ENCODE data around the gene MAP1S.

MAP1S gene

DNA sequence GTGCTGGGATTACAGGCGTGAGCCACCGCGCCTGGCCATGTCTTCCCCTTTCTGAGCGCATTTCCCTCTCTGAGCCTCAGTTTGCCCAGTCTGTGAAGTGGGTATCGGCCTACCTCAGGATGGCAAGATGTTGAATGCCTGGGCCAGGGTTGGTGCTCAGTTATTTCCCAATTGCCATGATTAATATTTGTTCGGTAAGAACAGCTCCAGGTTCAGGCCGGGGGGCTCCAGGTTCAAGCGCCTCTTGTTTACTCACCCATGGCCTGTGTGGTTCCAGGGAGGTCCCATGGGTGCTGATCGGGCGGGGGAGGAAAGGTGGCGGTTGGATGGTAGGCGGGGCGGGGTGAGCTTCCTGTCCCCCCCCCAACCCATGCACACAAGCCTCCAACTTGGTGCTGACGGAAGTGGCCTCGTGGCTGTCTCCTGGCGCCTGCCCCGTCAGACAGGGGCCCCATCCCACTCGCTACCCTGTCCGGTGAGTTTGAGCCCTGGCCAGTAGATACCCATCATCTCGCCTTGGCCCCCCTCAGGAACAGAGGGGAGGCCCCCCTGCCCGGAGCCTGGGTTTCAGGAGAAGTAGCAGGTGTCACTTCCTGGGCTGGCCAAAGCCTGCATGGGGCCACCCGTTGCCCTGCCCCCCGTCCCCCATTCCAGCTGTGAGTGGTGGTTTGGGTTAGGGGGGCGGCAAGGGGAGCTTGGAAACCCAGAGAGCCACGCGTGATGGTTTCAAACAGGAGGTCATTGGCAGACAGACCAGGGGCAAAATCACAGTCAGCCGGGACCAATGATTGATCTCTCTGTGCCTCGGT lies 32.0 kb downstream of the MAP1S start, which contains the start of gene FCHO1:
TSS of gene FCHO1 (plus strand) at position 375 of the 809 bp plus-strand sequence. CDS start 3,688 bp downstream, outside the sequence.
- H3K9me2 ChIP-seq (replicated peaks; ENCODE audit: control insufficient read depth, low read length), result no peaks in the 10 kb centered on the region
- H3F3A ChIP-seq (ENCODE audit: control insufficient read depth, insufficient read depth), result peaks cover 37% of the 10 kb centered on the region
- H3K4me1 ChIP-seq (ENCODE audit: control insufficient read depth, low read length), result peaks cover 86% of the 10 kb centered on the region
- H3K79me2 ChIP-seq (ENCODE audit: control insufficient read depth, low read length), result peaks cover 61% of the 10 kb centered on the region
- H3K9me3 ChIP-seq (ENCODE audit: control insufficient read depth, insufficient read depth, low read length), result no peaks in the 10 kb centered on the region
- peak within 1 kb of the TSS; percentile 94 for H3K4me2 ChIP-seq (ENCODE audit: low read length)
- peaks cover 37% of the 10 kb centered on the region for H3K36me3 ChIP-seq (ENCODE audit: control insufficient read depth, low read length)
- no peaks in the 10 kb centered on the region for H3K27me3 ChIP-seq (ENCODE audit: control insufficient read depth, low read length)
- H4K20me1 ChIP-seq (ENCODE audit: control insufficient read depth, insufficient read depth, low read depth, low read length), result 0 out of 2 replicates have a peak, but pooled peaks cover 7% of the 10 kb centered on the region
- TF ChIP-seq EZH2phosphoT487 (IDR thresholded peaks at IDR 0.05; ENCODE audit: borderline replicate concordance, low read length), result no peak
- TF ChIP-seq, protein P1, sequence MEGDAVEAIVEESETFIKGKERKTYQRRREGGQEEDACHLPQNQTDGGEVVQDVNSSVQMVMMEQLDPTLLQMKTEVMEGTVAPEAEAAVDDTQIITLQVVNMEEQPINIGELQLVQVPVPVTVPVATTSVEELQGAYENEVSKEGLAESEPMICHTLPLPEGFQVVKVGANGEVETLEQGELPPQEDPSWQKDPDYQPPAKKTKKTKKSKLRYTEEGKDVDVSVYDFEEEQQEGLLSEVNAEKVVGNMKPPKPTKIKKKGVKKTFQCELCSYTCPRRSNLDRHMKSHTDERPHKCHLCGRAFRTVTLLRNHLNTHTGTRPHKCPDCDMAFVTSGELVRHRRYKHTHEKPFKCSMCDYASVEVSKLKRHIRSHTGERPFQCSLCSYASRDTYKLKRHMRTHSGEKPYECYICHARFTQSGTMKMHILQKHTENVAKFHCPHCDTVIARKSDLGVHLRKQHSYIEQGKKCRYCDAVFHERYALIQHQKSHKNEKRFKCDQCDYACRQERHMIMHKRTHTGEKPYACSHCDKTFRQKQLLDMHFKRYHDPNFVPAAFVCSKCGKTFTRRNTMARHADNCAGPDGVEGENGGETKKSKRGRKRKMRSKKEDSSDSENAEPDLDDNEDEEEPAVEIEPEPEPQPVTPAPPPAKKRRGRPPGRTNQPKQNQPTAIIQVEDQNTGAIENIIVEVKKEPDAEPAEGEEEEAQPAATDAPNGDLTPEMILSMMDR (IDR thresholded peaks at IDR 0.05; ENCODE audit: low read depth, low read length, poor library complexity, severe bottlenecking), result no peak
- peak within 1 kb of the TSS; percentile 97 for H3K4me3 ChIP-seq (ENCODE audit: low read length)
- peak within 1 kb of the TSS; percentile 94 for H3K27ac ChIP-seq (ENCODE audit: low read depth, low read length)

DNA sequence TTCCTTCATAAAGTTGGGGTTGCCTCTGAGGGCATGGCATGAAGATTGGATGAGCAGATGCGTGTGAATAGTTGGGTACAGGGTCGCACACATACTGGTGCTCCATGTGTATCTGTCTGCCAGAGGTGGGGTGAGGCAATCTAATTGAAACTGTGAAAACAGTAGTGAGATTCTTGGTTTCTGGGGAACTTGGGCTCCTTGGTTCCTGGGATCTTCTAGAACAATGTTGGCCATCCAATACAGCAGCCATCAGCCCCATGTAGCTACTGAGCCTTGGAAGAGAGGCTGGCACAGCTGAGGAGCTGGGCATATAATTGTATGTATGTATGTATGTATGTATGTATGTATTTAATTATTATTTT lies 32.6 kb downstream of the MAP1S start:
- peaks cover 43% of the 10 kb centered on the region for H3K36me3 ChIP-seq (ENCODE audit: control insufficient read depth, low read length)
- TF ChIP-seq, protein P1 (IDR thresholded peaks at IDR 0.05; ENCODE audit: low read depth, low read length, poor library complexity, severe bottlenecking), result no peak
- TF ChIP-seq EZH2phosphoT487 (IDR thresholded peaks at IDR 0.05; ENCODE audit: borderline replicate concordance, low read length), result no peak
- peak overlapping the region; percentile 94 for H3K27ac ChIP-seq (ENCODE audit: low read depth, low read length)
- no peaks in the 10 kb centered on the region for H3K9me3 ChIP-seq (ENCODE audit: control insufficient read depth, insufficient read depth, low read length)
- peaks cover 89% of the 10 kb centered on the region for H3K4me1 ChIP-seq (ENCODE audit: control insufficient read depth, low read length)
- peak overlapping the region; percentile 97 for H3K4me3 ChIP-seq (ENCODE audit: low read length)
- H4K20me1 ChIP-seq (ENCODE audit: control insufficient read depth, insufficient read depth, low read depth, low read length), result 0 out of 2 replicates have a peak, but pooled peaks cover 7% of the 10 kb centered on the region
- peaks cover 37% of the 10 kb centered on the region for H3F3A ChIP-seq (ENCODE audit: control insufficient read depth, insufficient read depth)
- H3K4me2 ChIP-seq (ENCODE audit: low read length), result peak overlapping the region; percentile 94
- H3K9me2 ChIP-seq (replicated peaks; ENCODE audit: control insufficient read depth, low read length), result no peaks in the 10 kb centered on the region
- H3K79me2 ChIP-seq (ENCODE audit: control insufficient read depth, low read length), result peaks cover 67% of the 10 kb centered on the region
- no peaks in the 10 kb centered on the region for H3K27me3 ChIP-seq (ENCODE audit: control insufficient read depth, low read length)

DNA sequence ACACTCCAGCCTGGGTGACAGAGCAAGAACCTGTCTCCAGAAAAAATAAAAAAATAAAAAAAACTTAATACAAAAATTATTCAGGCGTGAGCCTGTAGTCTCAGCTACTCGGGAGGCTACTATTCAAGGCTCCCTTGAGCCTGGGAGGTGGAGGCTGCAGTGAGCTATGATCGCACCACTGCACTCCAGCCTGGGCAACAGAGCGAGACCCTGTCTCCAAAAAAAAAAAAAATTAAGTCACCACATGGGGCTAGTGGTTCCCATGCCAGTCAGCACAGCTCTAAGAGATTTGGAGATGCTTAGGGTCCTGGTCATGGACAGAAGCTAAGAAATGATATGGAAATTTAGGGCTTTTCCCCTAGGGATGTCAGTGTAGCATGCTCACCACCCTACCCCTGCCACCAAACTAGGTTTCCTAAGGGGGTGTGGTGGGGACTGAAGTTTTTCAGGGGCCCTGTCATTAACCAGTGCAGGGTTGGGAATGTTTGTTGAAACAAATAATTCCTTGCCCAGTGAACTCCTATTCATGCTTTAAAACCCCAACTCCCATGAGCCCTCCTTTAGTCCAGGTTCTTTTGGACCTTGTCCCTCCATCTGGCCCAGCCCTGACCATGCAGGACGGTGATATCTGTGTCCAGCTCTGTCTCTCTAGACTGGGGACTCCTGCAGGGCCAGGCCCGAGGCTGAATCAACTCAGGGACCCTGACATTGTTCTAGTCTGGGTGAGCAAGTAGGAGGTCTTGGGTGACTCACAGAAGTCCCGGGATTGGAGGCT lies 33.8 kb downstream of the MAP1S start:
- Histone ChIP-seq H3K9me2 (replicated peaks; ENCODE audit: control insufficient read depth, low read length) (no peaks in the 10 kb centered on the region), H3K9me3 (ENCODE audit: control insufficient read depth, insufficient read depth, low read length) (no peaks in the 10 kb centered on the region), H3K27ac (ENCODE audit: low read depth, low read length) (peak overlapping the region; percentile 94), H4K20me1 (ENCODE audit: control insufficient read depth, insufficient read depth, low read depth, low read length) (0 out of 2 replicates have a peak, but pooled peaks cover 7% of the 10 kb centered on the region), H3K4me1 (ENCODE audit: control insufficient read depth, low read length) (peaks cover 81% of the 10 kb centered on the region), H3K79me2 (ENCODE audit: control insufficient read depth, low read length) (peaks cover 64% of the 10 kb centered on the region), H3K4me3 (ENCODE audit: low read length) (peak overlapping the region; percentile 23), H3K27me3 (ENCODE audit: control insufficient read depth, low read length) (no peaks in the 10 kb centered on the region), H3K4me2 (ENCODE audit: low read length) (peak overlapping the region; percentile 94), H3F3A (ENCODE audit: control insufficient read depth, insufficient read depth) (peaks cover 37% of the 10 kb centered on the region), H3K36me3 (ENCODE audit: control insufficient read depth, low read length) (peaks cover 50% of the 10 kb centered on the region)
- TF ChIP-seq, protein P1 (IDR thresholded peaks at IDR 0.05; ENCODE audit: low read depth, low read length, poor library complexity, severe bottlenecking), result no peak
- TF ChIP-seq EZH2phosphoT487 (IDR thresholded peaks at IDR 0.05; ENCODE audit: borderline replicate concordance, low read length), result no peak

Data from DOHH2 (cell line).